ENCODE data around the gene SIGLECL1. TPM values are rescaled to one million over a fixed set of nuclear protein-coding genes. Genes with fewer than 3 reads are reported as not detected.

SIGLECL1 gene
- not detected in 5 replicates for total RNA-seq (2022; extraction: Qiagen RNA extraction; ENCODE audit: low read depth)

GRCh38 chr19:51250786-51251467 is at the start of gene SIGLECL1:
SIGLECL1 (plus strand) TSS chr19:51251080; CDS start chr19:51264073, 12,993 bp downstream.

GRCh38 chr19:51224898-51225393 is 25.9 kb upstream of the SIGLECL1 start, which contains the start of gene CD33:
CD33 (plus strand) TSS chr19:51225080; CDS start chr19:51225119, 39 bp downstream.

GRCh38 chr19:51311351-51312257 is 60.7 kb downstream of the SIGLECL1 start, which contains the start of gene IGLON5:
IGLON5 (plus strand) TSS chr19:51311644; CDS start chr19:51311848, 204 bp downstream.

Other genes starting within 250 kb of the SIGLECL1 start
- gene KLK8, start 249.5 kb upstream of the SIGLECL1 start, total RNA-seq (2022; extraction: Qiagen RNA extraction; ENCODE audit: low read depth): not detected in 5 replicates
- 0.20 to 0.60 TPM (median 0.50 TPM) in 4 of 5 replicates, not detected in the other for gene KLK10, start 231.4 kb upstream of the SIGLECL1 start, total RNA-seq (2022; extraction: Qiagen RNA extraction; ENCODE audit: low read depth)
- 0.21 TPM in 1 of 5 replicates, not detected in the others for gene KLK11, start 224.5 kb upstream of the SIGLECL1 start, total RNA-seq (2022; extraction: Qiagen RNA extraction; ENCODE audit: low read depth)
- gene KLK12, start 216.1 kb upstream of the SIGLECL1 start, total RNA-seq (2022; extraction: Qiagen RNA extraction; ENCODE audit: low read depth): not detected in 5 replicates
- gene KLK13, start 186.0 kb upstream of the SIGLECL1 start, total RNA-seq (2022; extraction: Qiagen RNA extraction; ENCODE audit: low read depth): 0.31 to 0.38 TPM in 2 of 5 replicates, not detected in the others
- gene KLK14, start 168.2 kb upstream of the SIGLECL1 start, total RNA-seq (2022; extraction: Qiagen RNA extraction; ENCODE audit: low read depth): 0.20 to 0.68 TPM (median 0.28 TPM) in 5 replicates
- gene CTU1, start 142.7 kb upstream of the SIGLECL1 start, total RNA-seq (2022; extraction: Qiagen RNA extraction; ENCODE audit: low read depth): 2.8 to 19.3 TPM (median 16.8 TPM) in 5 replicates
- not detected in 5 replicates for gene SIGLEC9, start 126.2 kb upstream of the SIGLECL1 start, total RNA-seq (2022; extraction: Qiagen RNA extraction; ENCODE audit: low read depth)
- gene SIGLEC7, start 108.8 kb upstream of the SIGLECL1 start, total RNA-seq (2022; extraction: Qiagen RNA extraction; ENCODE audit: low read depth): not detected in 5 replicates
- gene CD33, start 26.0 kb upstream of the SIGLECL1 start, total RNA-seq (2022; extraction: Qiagen RNA extraction; ENCODE audit: low read depth): 0.13 to 0.27 TPM in 2 of 5 replicates, not detected in the others
- 0.05 to 0.12 TPM in 2 of 5 replicates, not detected in the others for gene IGLON5, start 60.6 kb downstream of the SIGLECL1 start, total RNA-seq (2022; extraction: Qiagen RNA extraction; ENCODE audit: low read depth)
- 8.5 to 14.0 TPM (median 13.5 TPM) in 5 replicates for gene VSIG10L, start 91.1 kb downstream of the SIGLECL1 start, total RNA-seq (2022; extraction: Qiagen RNA extraction; ENCODE audit: low read depth)
- 227 to 248 TPM (median 235 TPM) in 5 replicates for gene ETFB, start 115.3 kb downstream of the SIGLECL1 start, total RNA-seq (2022; extraction: Qiagen RNA extraction; ENCODE audit: low read depth)
- gene CLDND2, start 117.9 kb downstream of the SIGLECL1 start, total RNA-seq (2022; extraction: Qiagen RNA extraction; ENCODE audit: low read depth): 6.6 to 12.6 TPM (median 10.5 TPM) in 5 replicates
- not detected in 5 replicates for gene NKG7, start 121.6 kb downstream of the SIGLECL1 start, total RNA-seq (2022; extraction: Qiagen RNA extraction; ENCODE audit: low read depth)
- gene LIM2, start 136.9 kb downstream of the SIGLECL1 start, total RNA-seq (2022; extraction: Qiagen RNA extraction; ENCODE audit: low read depth): not detected in 5 replicates
- gene C19orf84, start 139.5 kb downstream of the SIGLECL1 start, total RNA-seq (2022; extraction: Qiagen RNA extraction; ENCODE audit: low read depth): not detected in 5 replicates
- not detected in 5 replicates for gene SIGLEC10, start 166.6 kb downstream of the SIGLECL1 start, total RNA-seq (2022; extraction: Qiagen RNA extraction; ENCODE audit: low read depth)
- not detected in 5 replicates for gene SIGLEC8, start 207.4 kb downstream of the SIGLECL1 start, total RNA-seq (2022; extraction: Qiagen RNA extraction; ENCODE audit: low read depth)
- not detected in 5 replicates for gene CEACAM18, start 227.5 kb downstream of the SIGLECL1 start, total RNA-seq (2022; extraction: Qiagen RNA extraction; ENCODE audit: low read depth)

Measured in A549 treated with ZK216348 at 1 μM for 4 hours (cell line).